GM18861 (cell line): ENCODE data around the gene SEM1.
"Not testable (repeated sequence)": the region's sequence is repeated elsewhere in the genome, so short reads cannot be mapped to it uniquely, and the experiment has no call there.

Source experiments
- ATAC-seq: cut with Tn5 transposase; IDR thresholded peaks from one replicate; pipeline ENCODE4 v1.9.1; 2021; ENCODE audit not compliant: unreplicated experiment

Gene SEM1

GRCh38 chr7:96709381-96710228, at the start of gene SEM1:
Gene SEM1, minus strand, starts transcription at chr7:96709846. Its CDS starts 83 bp downstream, at chr7:96709763.
- peak; percentile 73 for ATAC-seq

- ATAC-seq, result not testable (repeated sequence)
Observed at GRCh38 chr7:96757880-96758279, 48.2 kb upstream of the SEM1 start.

GRCh38 chr7:96747418-96747940, 37.8 kb upstream of the SEM1 start:
- no peak for ATAC-seq

- no peak for ATAC-seq
Observed at GRCh38 chr7:96740130-96740529, 30.5 kb upstream of the SEM1 start.

GRCh38 chr7:96739609-96740008, 30.0 kb upstream of the SEM1 start:
- ATAC-seq, result no peak

GRCh38 chr7:96739167-96739566, 29.5 kb upstream of the SEM1 start:
- no peak for ATAC-seq

GRCh38 chr7:96738705-96739104, 29.1 kb upstream of the SEM1 start:
- no peak for ATAC-seq

- no peak for ATAC-seq
Observed at GRCh38 chr7:96737545-96738050, 28.0 kb upstream of the SEM1 start.

GRCh38 chr7:96734343-96734742, 24.7 kb upstream of the SEM1 start:
- no peak for ATAC-seq

- no peak for ATAC-seq
Observed at GRCh38 chr7:96729820-96730219, 20.2 kb upstream of the SEM1 start.

GRCh38 chr7:96728139-96728538, 18.5 kb upstream of the SEM1 start:
- no peak for ATAC-seq

GRCh38 chr7:96727534-96728088, 18.0 kb upstream of the SEM1 start:
- ATAC-seq, result no peak

GRCh38 chr7:96723622-96724021, 14.0 kb upstream of the SEM1 start:
- no peak for ATAC-seq

GRCh38 chr7:96722928-96723327, 13.3 kb upstream of the SEM1 start:
- not testable (repeated sequence) for ATAC-seq

- ATAC-seq, result no peak
Observed at GRCh38 chr7:96720843-96721242, 11.2 kb upstream of the SEM1 start.

- no peak for ATAC-seq
Observed at GRCh38 chr7:96719164-96719563, 9.5 kb upstream of the SEM1 start.

GRCh38 chr7:96718107-96719003, 8.7 kb upstream of the SEM1 start:
- ATAC-seq, result no peak

GRCh38 chr7:96713037-96713436, 3.4 kb upstream of the SEM1 start:
- ATAC-seq, result no peak

- ATAC-seq, result no peak
Observed at GRCh38 chr7:96710544-96710943, 898 bp upstream of the SEM1 start.

GRCh38 chr7:96708872-96709271, 774 bp downstream of the SEM1 start:
- peak; percentile 6 for ATAC-seq
